ENCODE results near the gene AFAP1. TPM values are rescaled to one million over a fixed set of nuclear protein-coding genes. Genes with fewer than 3 reads are reported as not detected.

The AFAP1 gene
- polyA plus RNA-seq, 1 experiment: 61.7 TPM

- DNase-seq (ENCODE audit: low read depth, low spot score): no peak
- ChIA-PET POLR2A (interaction anchor here (0.8 kb wide), 1 partner anchor 14 kb away, joined by 4 read pairs; no protein-coding TSS in a partner anchor), CTCF (interaction anchor here (0.6 kb wide), 1 partner anchor 154 kb away, joined by 4 read pairs; no protein-coding TSS in a partner anchor)
- Histone ChIP-seq H3K9me3 (ENCODE audit: control insufficient read depth, insufficient read depth, low read length) (no peaks in the 10 kb centered on the region), H3K4me3 (ENCODE audit: low read depth, low read length) (no peak overlapping the region), H3K27me3 (ENCODE audit: control insufficient read depth, insufficient read depth, low read length) (no peaks in the 10 kb centered on the region), H3K27ac (ENCODE audit: low read depth, low read length) (no peak overlapping the region)
- no peak for TF ChIP-seq CTCF (IDR thresholded peaks at IDR 0.05; ENCODE audit: low read depth, low read length)
Measured at GRCh38 chr4:7956270-7956808, 16.7 kb upstream of the AFAP1 start.

GRCh38 chr4:7955393-7955792 lies 15.7 kb upstream of the AFAP1 start:
- H3K4me3 ChIP-seq (ENCODE audit: low read depth, low read length): no peak overlapping the region
- no peak overlapping the region for H3K27ac ChIP-seq (ENCODE audit: low read depth, low read length)
- no peak for DNase-seq (ENCODE audit: low read depth, low spot score)
- CTCF ChIA-PET: interaction anchor here (0.6 to 0.7 kb wide), 3 partner anchors 14 to 157 kb away, joined by 4 to 9 read pairs (median 6); no protein-coding TSS in a partner anchor
- POLR2A ChIA-PET: interaction anchor here (0.7 kb wide), 1 partner anchor 924 kb away, joined by 6 read pairs; no protein-coding TSS in a partner anchor
- no peaks in the 10 kb centered on the region for H3K27me3 ChIP-seq (ENCODE audit: control insufficient read depth, insufficient read depth, low read length)
- H3K9me3 ChIP-seq (ENCODE audit: control insufficient read depth, insufficient read depth, low read length): peaks cover 7% of the 10 kb centered on the region
- no peak for TF ChIP-seq CTCF (IDR thresholded peaks at IDR 0.05; ENCODE audit: low read depth, low read length)

- Histone ChIP-seq H3K4me3 (ENCODE audit: low read depth, low read length) (no peak overlapping the region), H3K9me3 (ENCODE audit: control insufficient read depth, insufficient read depth, low read length) (peaks cover 10% of the 10 kb centered on the region), H3K27ac (ENCODE audit: low read depth, low read length) (no peak overlapping the region), H3K27me3 (ENCODE audit: control insufficient read depth, insufficient read depth, low read length) (no peaks in the 10 kb centered on the region)
- no peak for DNase-seq (ENCODE audit: low read depth, low spot score)
- no peak for TF ChIP-seq CTCF (IDR thresholded peaks at IDR 0.05; ENCODE audit: low read depth, low read length)
- ChIA-PET POLR2A (interaction anchor here (1.2 kb wide), 1 partner anchor 13 kb away, joined by 3 read pairs; the partner anchor contains the start of gene AFAP1), CTCF (interaction anchor here (1.2 kb wide), 1 partner anchor 151 kb away, joined by 5 read pairs; no protein-coding TSS in a partner anchor)
Measured at GRCh38 chr4:7952615-7953014, 13.0 kb upstream of the AFAP1 start.

DNA sequence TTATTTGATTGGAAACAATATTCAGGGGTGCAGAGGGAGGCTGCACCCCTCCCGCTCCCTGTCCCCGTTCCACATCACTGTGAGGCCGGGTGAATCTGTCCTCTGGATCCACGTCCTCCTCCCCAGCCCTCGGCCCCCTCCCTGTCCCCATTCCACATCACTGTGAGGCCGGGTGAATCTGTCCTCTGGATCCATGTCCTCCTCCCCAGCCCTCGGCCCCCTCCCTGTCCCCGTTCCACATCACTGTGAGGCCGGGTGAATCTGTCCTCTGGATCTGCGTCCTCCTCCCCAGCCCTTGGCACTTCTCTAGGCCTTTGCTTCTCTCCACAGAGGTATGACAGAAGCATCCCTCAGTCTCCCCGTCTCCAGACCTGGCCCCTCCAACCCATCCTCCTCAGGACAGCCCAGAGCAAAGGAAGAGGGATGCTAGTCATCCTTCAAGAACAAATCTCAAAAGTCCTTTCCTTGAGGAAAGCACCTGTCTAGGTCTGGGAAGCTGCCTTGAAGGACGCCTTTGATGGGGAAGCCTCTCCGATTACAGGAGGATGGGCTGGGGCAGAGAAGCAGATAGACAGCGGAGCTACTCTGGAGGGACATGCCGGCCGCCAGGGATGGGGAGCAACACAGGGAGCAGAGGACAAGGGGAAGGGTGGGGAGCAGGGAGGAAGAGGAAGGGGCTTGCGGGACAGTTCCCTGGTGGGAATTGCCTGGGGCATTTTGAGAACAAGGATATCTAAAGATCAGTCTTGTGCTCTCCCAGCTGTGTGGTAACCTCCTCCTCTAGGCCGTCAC lies 10.8 kb upstream of the AFAP1 start:
- TF ChIP-seq CTCF (IDR thresholded peaks at IDR 0.05; ENCODE audit: low read depth, low read length): no peak
- no peak for DNase-seq (ENCODE audit: low read depth, low spot score)
- H3K4me3 ChIP-seq (ENCODE audit: low read depth, low read length): no peak overlapping the region
- peaks cover 10% of the 10 kb centered on the region for H3K9me3 ChIP-seq (ENCODE audit: control insufficient read depth, insufficient read depth, low read length)
- H3K27me3 ChIP-seq (ENCODE audit: control insufficient read depth, insufficient read depth, low read length): no peaks in the 10 kb centered on the region
- ChIA-PET CTCF (no interaction called here), POLR2A (interaction anchor here (1.2 kb wide), 1 partner anchor 11 kb away, joined by 3 read pairs; the partner anchor contains the start of gene AFAP1)
- no peak overlapping the region for H3K27ac ChIP-seq (ENCODE audit: low read depth, low read length)

- Histone ChIP-seq H3K27ac (ENCODE audit: low read depth, low read length) (no peak overlapping the region), H3K9me3 (ENCODE audit: control insufficient read depth, insufficient read depth, low read length) (peaks cover 10% of the 10 kb centered on the region), H3K4me3 (ENCODE audit: low read depth, low read length) (no peak overlapping the region), H3K27me3 (ENCODE audit: control insufficient read depth, insufficient read depth, low read length) (no peaks in the 10 kb centered on the region)
- TF ChIP-seq CTCF (IDR thresholded peaks at IDR 0.05; ENCODE audit: low read depth, low read length): no peak
- ChIA-PET POLR2A (interaction anchor here (0.6 kb wide), 1 partner anchor 10 kb away, joined by 3 read pairs; the partner anchor contains the start of gene AFAP1), CTCF (no interaction called here)
- no peak for DNase-seq (ENCODE audit: low read depth, low spot score)
Measured at GRCh38 chr4:7949759-7950158, 10.1 kb upstream of the AFAP1 start.

Data from AG04450 (cell line).